GM12891 (cell line): ENCODE measurements around the gene COL12A1.

Source experiments
- DNase-seq: peaks from one replicate; pipeline ENCODE4 v3.0.0; 2011; ENCODE audit warnings: low spot score; ENCODE audit not compliant: insufficient read length
- FAIRE-seq: peaks from 2 replicates; lab custom pipeline; 2011; peaks lifted over from hg19 to GRCh38; lab: Jason Lieb, UNC
- PAX5 ChIP-seq: IDR thresholded peaks from 2 replicates; pipeline ENCODE4 v1.6.1; 2011; ENCODE audit warnings: low read length, moderate library complexity, mild to moderate bottlenecking; ENCODE audit not compliant: insufficient read depth, severe bottlenecking
- POLR2A ChIP-seq: IDR thresholded peaks from 2 replicates; pipeline ENCODE4 v1.6.1; 2011; ENCODE audit warnings: low read depth, low read length, control low read depth
- POLR2AphosphoS5 ChIP-seq: IDR thresholded peaks from 2 replicates; pipeline ENCODE4 v1.6.1; 2011; ENCODE audit warnings: low read depth, low read length, control low read depth
- POU2F2 ChIP-seq: IDR thresholded peaks from 2 replicates; pipeline ENCODE4 v1.6.1; 2011; ENCODE audit warnings: low read depth, mild to moderate bottlenecking, control low read depth, low read length, moderate library complexity
- SPI1 ChIP-seq: IDR thresholded peaks from 2 replicates; pipeline ENCODE4 v1.6.1; 2011; ENCODE audit warnings: low read depth, low read length, control low read depth
- TAF1 ChIP-seq: IDR thresholded peaks from 2 replicates; pipeline ENCODE4 v1.6.1; 2011; ENCODE audit warnings: low read depth, low read length, control low read depth

Gene COL12A1

DNA sequence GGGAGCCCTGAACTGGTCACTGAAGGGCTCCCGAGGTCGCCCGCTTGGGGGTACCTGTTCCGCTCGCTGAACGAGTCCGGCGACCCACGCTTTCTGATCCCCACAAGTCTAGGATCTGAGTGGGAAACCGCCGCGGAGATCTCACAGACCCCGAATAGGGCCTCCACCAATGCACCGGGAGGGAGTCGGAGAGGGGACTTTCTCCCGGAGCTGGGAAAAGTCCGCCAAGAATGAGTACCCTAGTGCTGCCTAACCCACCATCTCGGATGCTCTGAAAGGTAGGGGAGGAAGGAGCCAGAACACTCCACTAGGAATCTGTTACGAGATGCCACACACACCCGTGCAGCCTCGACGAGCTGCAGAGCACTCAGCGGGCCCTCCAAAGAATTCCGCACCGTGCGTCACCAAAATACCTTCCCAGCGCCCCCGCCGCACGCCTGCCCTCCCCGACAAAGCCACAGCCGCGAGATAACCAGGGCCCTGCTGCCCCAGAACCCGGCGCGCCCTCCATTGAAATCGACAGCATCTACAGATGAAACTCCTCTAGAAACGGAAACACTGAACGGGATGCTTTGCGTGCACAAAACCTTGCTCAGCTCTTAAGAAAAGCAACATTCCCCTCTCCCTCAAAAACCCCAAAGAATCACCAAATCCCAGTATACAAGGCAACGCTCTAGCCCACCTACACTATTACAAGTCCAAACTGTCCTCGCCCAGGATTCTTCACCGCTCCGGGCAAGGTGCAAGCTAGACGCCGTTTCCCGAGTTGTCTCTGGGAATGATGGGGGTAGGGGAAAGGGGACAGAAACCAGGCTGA, 686 bp downstream of the COL12A1 start:
- no peak for FAIRE-seq
- TF ChIP-seq POLR2A (no peak), POLR2AphosphoS5 (no peak), TAF1 (no peak), SPI1 (no peak), POU2F2 (no peak), PAX5 (no peak)
- no peak for DNase-seq

DNA sequence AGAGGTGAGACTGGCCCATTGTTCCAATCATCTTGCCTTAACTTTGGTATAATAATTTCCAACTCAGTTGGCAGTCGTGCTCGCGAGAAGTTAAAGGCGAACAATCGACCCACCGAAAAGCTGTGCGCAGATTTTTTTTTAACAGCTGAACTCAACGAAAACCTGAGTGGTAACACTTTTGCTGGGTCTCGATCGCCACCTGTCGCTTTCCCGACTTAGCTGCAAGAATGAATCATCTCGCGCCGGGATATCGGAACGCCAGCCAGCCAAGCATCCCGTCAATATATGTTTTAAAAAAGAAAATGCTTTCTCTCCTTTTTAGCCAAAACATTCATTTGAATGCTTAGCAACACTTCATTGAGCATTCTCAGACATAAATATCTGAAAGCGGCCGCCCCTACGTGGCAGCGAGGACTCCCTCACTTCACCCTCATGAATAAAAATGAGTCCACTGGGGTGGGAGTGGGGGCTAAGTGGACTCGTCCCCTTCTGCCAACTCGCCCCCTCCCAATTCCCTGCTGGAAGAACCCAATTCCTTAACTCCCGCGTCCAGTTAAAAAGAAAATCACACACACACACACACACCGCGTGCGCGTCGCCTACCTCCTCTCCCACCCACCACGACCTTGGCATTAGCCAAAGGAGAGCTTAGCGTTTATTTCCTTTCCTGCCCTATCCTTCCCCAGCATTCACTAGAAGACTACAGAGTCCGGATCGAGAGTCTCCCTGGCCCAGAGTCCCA, 1.5 kb downstream of the COL12A1 start:
- FAIRE-seq (peak; percentile 87), DNase-seq (no peak)
- TF ChIP-seq POLR2AphosphoS5 (no peak), PAX5 (no peak), SPI1 (no peak), TAF1 (no peak), POU2F2 (no peak), POLR2A (no peak)

DNA sequence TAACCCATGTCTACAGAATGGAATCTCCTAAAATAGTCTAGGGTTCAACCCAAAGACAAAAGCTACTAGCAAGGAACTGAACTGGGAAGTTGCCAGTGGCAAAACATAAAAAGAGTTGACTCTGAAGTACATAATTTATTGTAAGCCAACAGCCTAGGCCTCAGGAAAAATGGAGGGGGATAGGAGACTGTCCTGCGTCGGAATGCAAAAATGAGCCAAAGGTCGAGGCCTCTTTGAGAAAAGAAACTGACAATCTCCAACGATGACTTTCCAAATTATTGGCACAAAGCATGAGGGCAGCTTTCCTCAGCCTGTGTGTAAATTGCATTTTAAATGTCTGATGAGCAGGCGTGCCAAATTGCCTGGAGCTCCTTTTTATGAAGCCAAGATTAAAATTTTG, 2.1 kb downstream of the COL12A1 start:
- TF ChIP-seq POLR2A (no peak), TAF1 (no peak), POLR2AphosphoS5 (no peak), SPI1 (no peak), POU2F2 (no peak), PAX5 (no peak)
- DNase-seq, result no peak
- no peak for FAIRE-seq

DNA sequence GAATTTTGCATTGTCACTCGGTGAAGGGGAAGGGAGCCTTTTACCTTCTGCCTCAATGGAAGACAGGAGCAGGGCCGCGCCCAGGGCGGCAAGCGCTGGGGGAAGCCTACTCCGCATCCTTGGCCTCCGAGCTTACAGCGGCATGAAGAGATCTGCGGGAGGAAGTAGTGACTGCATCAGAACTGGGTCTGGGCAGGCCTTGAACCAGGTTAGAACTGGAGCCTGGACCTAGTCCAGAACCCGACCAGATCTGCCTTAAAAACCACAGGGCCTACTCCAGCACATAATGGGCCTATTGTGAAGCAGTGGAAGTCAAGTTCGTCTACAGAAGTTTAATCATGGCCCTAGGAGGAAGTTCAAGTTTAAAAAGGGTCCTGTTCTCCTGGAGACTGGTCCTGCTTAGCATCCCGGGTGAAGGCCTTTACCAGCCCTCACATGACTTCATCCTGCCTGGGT, 3.1 kb downstream of the COL12A1 start:
- TF ChIP-seq POLR2A (no peak), POLR2AphosphoS5 (no peak), SPI1 (no peak), POU2F2 (no peak), PAX5 (no peak), TAF1 (no peak)
- FAIRE-seq, result no peak
- no peak for DNase-seq

DNA sequence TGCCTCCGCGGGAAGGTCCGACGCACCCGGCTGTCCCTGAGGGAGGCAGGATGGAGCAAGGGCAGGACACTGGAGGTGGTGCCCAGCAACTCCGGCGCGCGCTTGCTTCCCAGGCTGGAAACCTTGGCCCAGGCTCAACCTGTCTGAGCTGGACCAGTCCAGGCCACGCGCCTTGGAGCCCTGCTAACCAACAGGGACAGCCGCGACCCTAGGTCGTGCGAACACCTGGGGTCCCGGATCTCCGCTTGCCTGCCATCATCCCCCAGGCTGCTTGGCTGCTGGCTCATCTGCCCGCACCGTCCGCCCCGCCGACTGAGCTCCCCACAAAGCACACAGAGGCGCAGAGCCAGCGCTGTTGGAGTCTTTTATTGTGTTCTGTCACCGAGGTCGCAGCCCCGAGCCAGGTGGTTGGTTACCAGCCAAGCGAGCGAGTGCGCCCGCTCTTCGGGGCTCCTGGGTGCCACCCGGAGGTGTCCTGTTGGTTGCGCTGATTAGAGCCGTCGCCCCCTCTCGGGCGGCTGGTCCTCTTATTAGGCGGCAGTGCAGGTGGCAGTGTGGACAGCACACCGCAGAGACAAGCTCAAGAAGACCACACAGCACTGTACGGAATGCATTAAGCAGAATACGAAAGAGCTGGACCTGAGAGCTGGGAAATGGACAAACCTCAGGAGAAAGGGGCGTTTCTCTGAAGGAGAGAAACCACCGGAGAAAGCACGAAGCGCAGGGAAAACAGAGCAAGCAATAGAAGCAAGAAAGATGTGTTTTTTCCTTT, 3.8 kb downstream of the COL12A1 start:
- FAIRE-seq (no peak), DNase-seq (no peak)
- TF ChIP-seq POU2F2 (no peak), SPI1 (no peak), POLR2A (no peak), POLR2AphosphoS5 (no peak), TAF1 (no peak), PAX5 (no peak)

DNA sequence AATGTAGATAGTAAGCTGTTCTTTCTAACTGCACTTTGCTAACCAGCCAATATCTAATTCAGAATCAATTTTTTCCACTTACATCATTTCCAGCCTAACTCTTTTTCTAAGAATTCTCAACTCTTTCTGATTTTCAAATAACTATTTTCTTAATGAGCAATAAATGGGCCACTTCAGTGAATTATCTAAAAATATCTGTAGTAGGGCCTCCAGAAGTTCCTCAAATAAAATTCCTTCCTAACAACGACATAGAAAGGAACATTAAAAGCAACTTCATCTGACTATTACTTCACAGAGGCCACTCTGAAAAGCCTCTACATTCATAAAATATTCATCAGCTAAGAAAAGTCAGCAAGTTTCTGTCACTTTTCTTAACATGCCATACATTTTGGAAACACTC, 4.8 kb downstream of the COL12A1 start:
- no peak for TF ChIP-seq PAX5
- FAIRE-seq (no peak), DNase-seq (no peak)

DNA sequence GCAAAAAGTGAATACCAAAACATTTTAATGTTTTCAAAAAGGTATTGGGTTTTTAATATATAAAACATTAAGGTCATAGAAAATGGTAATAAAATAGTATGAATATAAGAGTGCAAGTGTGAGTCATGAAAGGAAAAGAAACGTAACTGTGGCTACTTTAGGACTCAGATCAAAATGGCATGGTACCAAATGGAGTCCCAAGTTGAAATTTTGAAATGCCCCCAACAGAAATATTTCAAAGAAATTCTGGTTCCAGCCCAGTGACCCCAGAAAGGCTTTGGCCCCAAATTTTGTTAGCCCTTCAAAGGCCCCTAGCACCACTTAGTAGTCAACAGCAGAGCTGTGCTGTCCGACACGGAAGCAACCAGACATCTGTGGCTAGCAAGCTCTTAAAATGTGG, 6.0 kb downstream of the COL12A1 start:
- FAIRE-seq (no peak), DNase-seq (no peak)
- TF ChIP-seq POU2F2 (no peak), TAF1 (no peak), PAX5 (no peak), POLR2AphosphoS5 (no peak), POLR2A (no peak), SPI1 (no peak)

DNA sequence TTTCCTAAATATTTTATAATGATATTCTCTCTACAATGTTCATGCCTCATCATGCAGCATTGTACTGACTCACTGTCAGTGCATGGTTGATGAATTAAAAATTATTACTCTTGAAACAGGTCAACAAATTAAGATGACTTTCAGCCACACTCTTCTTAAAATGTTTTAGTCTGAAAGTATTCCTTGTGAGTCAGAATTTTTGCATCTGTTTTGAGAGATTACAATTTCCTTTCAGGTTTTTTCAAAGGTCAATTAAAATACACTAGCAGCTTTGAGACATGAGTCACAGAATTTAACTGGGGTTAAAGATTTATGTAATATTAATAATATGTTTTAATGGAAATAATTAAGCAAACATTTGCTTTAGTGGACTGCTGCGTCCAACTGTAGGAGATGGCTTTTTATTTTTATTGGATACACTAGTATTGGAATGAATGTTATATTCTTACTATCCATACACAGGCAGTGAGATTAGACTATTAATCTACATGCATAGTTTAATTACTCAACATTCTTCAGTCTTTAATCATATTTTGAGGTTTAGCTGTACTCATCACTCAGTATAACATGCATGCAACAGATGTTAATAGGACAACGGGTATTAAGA, 9.7 kb downstream of the COL12A1 start:
- DNase-seq, result no peak
- FAIRE-seq, result no peak
- no peak for TF ChIP-seq POU2F2
- TF ChIP-seq TAF1, result no peak
- TF ChIP-seq POLR2AphosphoS5, result no peak
- no peak for TF ChIP-seq PAX5
- no peak for TF ChIP-seq SPI1
- no peak for TF ChIP-seq POLR2A
